HG03469 (cell line): Measurements from ENCODE around the gene LRMDA.
"Not testable (repeated sequence)": the region's sequence is repeated elsewhere in the genome, so short reads cannot be mapped to it uniquely, and the experiment has no call there.

Source experiments
- ATAC-seq: cut with Tn5 transposase; IDR thresholded peaks from one replicate; pipeline ENCODE4 v1.9.1; 2021; ENCODE audit warnings: mild to moderate bottlenecking, moderate library complexity, moderate number of reproducible peaks; ENCODE audit not compliant: unreplicated experiment

LRMDA gene

GRCh38 chr10:75502389-75502788 is 71.0 kb downstream of the LRMDA start:
- no peak for ATAC-seq

GRCh38 chr10:75502838-75503237 is 71.4 kb downstream of the LRMDA start:
- no peak for ATAC-seq

GRCh38 chr10:75505293-75505692 is 73.9 kb downstream of the LRMDA start:
- ATAC-seq: no peak

- peak; percentile 79 for ATAC-seq
Measured at GRCh38 chr10:75505840-75506506, 74.5 kb downstream of the LRMDA start.

GRCh38 chr10:75506930-75507329 is 75.5 kb downstream of the LRMDA start:
- no peak for ATAC-seq

GRCh38 chr10:75507469-75507868 is 76.0 kb downstream of the LRMDA start:
- ATAC-seq: no peak

- ATAC-seq: no peak
Measured at GRCh38 chr10:75508239-75508813, 76.9 kb downstream of the LRMDA start.

GRCh38 chr10:75508814-75509306 is 77.4 kb downstream of the LRMDA start:
- no peak for ATAC-seq

- ATAC-seq: no peak
Measured at GRCh38 chr10:75509706-75510105, 78.3 kb downstream of the LRMDA start.

GRCh38 chr10:75511011-75511410 is 79.6 kb downstream of the LRMDA start:
- no peak for ATAC-seq

GRCh38 chr10:75512203-75512933 is 80.9 kb downstream of the LRMDA start:
- ATAC-seq: no peak

GRCh38 chr10:75513292-75513885 is 82.0 kb downstream of the LRMDA start:
- no peak for ATAC-seq

GRCh38 chr10:75514830-75515229 is 83.4 kb downstream of the LRMDA start:
- no peak for ATAC-seq

GRCh38 chr10:75516154-75516553 is 84.7 kb downstream of the LRMDA start:
- ATAC-seq: not testable (repeated sequence)

- ATAC-seq: not testable (repeated sequence)
Measured at GRCh38 chr10:75519213-75519612, 87.8 kb downstream of the LRMDA start.

- ATAC-seq: not testable (repeated sequence)
Measured at GRCh38 chr10:75521194-75521829, 89.9 kb downstream of the LRMDA start.

GRCh38 chr10:75525067-75525466 is 93.6 kb downstream of the LRMDA start:
- ATAC-seq: no peak

GRCh38 chr10:75525646-75526045 is 94.2 kb downstream of the LRMDA start:
- ATAC-seq: no peak

GRCh38 chr10:75527542-75527941 is 96.1 kb downstream of the LRMDA start:
- ATAC-seq: no peak

- no peak for ATAC-seq
Measured at GRCh38 chr10:75528392-75528791, 97.0 kb downstream of the LRMDA start.

- ATAC-seq: no peak
Measured at GRCh38 chr10:75530299-75530698, 98.9 kb downstream of the LRMDA start.
